GM12801 (cell line): Measurements from ENCODE around the gene SLC7A14.

ENCODE experiments used
- TF ChIP-seq, protein P1 (sequence below): IDR thresholded peaks from one replicate; pipeline ENCODE4 v1.5.1; 2011; ENCODE audit warnings: control low read depth; ENCODE audit not compliant: insufficient read length; ENCODE audit errors: extremely low read depth

Gene SLC7A14

DNA sequence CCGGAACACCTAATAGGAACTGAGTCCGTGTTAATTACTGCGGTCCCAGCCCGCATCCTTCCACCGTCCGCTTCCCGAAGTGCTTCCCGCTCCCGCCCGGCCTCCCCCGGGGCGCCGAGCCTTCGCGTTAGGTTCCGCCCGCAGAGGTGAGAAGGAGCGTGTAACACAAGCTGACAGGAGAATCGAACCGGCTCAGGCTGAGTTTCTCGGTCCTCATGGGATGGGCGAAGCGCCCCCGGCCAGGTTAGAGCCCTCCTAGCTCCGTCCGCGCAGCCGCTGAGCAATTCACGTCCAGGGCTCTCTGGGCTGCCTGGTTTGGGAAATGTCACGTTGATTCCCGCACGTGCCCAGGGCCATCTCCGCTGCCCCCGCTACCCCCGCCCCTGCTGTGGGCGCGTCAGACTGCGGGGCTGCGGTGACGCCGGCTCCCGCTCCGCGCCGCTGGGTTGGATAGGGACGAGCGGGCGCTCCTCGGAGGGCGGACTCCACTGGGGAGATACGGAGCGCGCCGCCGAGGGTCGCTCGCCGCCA, 166.3 kb downstream of the SLC7A14 start:
- TF ChIP-seq, protein P1, sequence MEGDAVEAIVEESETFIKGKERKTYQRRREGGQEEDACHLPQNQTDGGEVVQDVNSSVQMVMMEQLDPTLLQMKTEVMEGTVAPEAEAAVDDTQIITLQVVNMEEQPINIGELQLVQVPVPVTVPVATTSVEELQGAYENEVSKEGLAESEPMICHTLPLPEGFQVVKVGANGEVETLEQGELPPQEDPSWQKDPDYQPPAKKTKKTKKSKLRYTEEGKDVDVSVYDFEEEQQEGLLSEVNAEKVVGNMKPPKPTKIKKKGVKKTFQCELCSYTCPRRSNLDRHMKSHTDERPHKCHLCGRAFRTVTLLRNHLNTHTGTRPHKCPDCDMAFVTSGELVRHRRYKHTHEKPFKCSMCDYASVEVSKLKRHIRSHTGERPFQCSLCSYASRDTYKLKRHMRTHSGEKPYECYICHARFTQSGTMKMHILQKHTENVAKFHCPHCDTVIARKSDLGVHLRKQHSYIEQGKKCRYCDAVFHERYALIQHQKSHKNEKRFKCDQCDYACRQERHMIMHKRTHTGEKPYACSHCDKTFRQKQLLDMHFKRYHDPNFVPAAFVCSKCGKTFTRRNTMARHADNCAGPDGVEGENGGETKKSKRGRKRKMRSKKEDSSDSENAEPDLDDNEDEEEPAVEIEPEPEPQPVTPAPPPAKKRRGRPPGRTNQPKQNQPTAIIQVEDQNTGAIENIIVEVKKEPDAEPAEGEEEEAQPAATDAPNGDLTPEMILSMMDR: no peak

DNA sequence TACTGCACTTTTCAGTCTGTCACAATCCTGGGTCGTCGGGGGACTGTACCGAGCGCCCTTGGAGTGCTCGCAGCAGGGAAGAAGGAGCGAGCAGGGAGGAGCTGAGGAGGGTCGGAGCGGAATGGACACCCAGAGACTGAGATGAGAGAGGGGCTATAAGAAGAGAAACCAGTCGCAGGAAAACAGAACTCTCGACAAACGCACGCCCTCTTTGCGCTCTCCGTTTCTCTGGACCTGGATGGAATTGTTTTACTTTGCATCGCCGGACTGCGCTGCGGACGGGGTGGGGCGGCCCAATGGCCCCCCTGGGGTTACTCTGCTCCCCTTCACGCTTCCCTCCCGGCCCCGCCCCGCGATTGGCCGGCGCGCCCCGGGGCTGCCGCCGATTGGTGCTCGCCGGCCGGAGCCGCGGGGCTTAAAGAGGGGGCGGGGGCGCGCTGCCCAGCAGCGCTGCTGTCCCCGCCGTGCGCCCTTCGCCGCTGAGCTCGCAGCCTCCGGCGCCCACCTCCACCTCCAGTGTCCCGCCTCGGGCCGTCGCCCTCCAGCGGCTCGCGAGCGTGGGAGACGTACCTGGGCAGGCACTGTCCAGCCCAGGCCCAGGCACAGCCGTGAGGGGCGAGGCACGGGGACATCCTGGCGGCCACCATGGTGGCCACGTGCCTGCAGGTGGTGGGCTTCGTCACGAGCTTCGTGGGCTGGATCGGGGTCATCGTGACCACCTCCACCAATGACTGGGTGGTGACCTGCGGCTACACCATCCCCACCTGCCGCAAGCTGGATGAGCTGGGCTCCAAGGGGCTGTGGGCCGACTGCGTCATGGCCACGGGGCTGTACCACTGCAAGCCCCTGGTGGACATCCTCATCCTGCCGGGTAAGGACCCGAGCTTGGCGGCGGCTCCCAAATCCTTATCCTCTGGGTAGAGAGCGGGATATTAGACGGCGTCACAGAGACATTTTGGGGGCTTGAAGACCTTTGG, 167.2 kb downstream of the SLC7A14 start, which contains the start of gene CLDN11:
Gene CLDN11, plus strand, starts transcription at position 447 of the 977 bp plus-strand sequence. Its CDS starts 199 bp downstream, at position 646.
- TF ChIP-seq, protein P1: no peak

GRCh38 chr3:170417090-170417489, 168.8 kb downstream of the SLC7A14 start:
- TF ChIP-seq, protein P1: no peak

- TF ChIP-seq, protein P1: peak; percentile 99
Observed at GRCh38 chr3:170414202-170414663, 171.6 kb downstream of the SLC7A14 start.

- TF ChIP-seq, protein P1: no peak
Observed at GRCh38 chr3:170413291-170413690, 172.6 kb downstream of the SLC7A14 start.

DNA sequence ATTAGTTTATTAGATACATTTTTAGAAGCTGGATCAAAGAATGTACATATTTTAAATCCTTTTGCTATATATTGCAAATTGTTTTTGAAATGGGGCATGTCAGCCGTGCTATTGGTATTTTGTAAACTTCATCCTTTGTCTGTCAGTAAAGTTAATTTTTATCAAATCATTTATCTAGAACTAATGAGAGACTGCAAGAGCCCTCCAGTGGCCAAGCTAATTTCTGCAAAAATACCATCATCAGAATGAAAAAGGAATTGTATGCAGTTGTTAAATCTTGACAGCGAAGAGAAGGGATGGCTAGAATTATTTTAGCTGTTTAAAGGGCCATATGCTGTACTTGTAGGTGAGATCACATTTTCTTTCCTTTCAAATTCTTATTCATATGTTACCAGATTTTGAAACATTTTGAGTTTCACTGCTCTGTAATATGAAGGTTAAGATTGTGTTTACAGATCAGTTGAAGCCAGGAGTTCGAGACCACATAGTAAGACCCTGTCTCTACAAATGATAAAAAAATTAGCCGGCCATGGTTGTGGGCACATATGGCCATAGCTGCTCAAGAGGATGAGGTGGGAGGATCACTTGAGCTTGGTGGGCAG, 175.3 kb downstream of the SLC7A14 start:
- TF ChIP-seq, protein P1: no peak
